Measurements from ENCODE around the gene CHRM2.

The CHRM2 gene

GRCh38 chr7:136894789-136895188, 26.3 kb downstream of the CHRM2 start:
- DNase-seq (ENCODE audit: low spot score): no peak

GRCh38 chr7:136897676-136898075, 29.2 kb downstream of the CHRM2 start:
- no peak for DNase-seq (ENCODE audit: low spot score)

GRCh38 chr7:136900005-136900404, 31.6 kb downstream of the CHRM2 start:
- DNase-seq (ENCODE audit: low spot score): no peak

- DNase-seq (ENCODE audit: low spot score): no peak
Measured at GRCh38 chr7:136910771-136911170, 42.3 kb downstream of the CHRM2 start.

- DNase-seq (ENCODE audit: low spot score): no peak
Measured at GRCh38 chr7:136911344-136911743, 42.9 kb downstream of the CHRM2 start.

GRCh38 chr7:136912339-136912738, 43.9 kb downstream of the CHRM2 start:
- no peak for DNase-seq (ENCODE audit: low spot score)

- no peak for DNase-seq (ENCODE audit: low spot score)
Measured at GRCh38 chr7:136914016-136914415, 45.6 kb downstream of the CHRM2 start.

GRCh38 chr7:136919820-136920219, 51.4 kb downstream of the CHRM2 start:
- no peak for DNase-seq (ENCODE audit: low spot score)

GRCh38 chr7:136923111-136923667, 54.7 kb downstream of the CHRM2 start:
- no peak for DNase-seq (ENCODE audit: low spot score)

GRCh38 chr7:136925044-136925443, 56.6 kb downstream of the CHRM2 start:
- no peak for DNase-seq (ENCODE audit: low spot score)

GRCh38 chr7:136925556-136925955, 57.1 kb downstream of the CHRM2 start:
- DNase-seq (ENCODE audit: low spot score): no peak

GRCh38 chr7:136931169-136931867, 62.9 kb downstream of the CHRM2 start:
- no peak for DNase-seq (ENCODE audit: low spot score)

GRCh38 chr7:136937436-136937835, 69.0 kb downstream of the CHRM2 start:
- no peak for DNase-seq (ENCODE audit: low spot score)

GRCh38 chr7:136938476-136938875, 70.0 kb downstream of the CHRM2 start:
- no peak for DNase-seq (ENCODE audit: low spot score)

- DNase-seq (ENCODE audit: low spot score): no peak
Measured at GRCh38 chr7:136940122-136940521, 71.7 kb downstream of the CHRM2 start.

- DNase-seq (ENCODE audit: low spot score): no peak
Measured at GRCh38 chr7:136940917-136941316, 72.5 kb downstream of the CHRM2 start.

- no peak for DNase-seq (ENCODE audit: low spot score)
Measured at GRCh38 chr7:136941816-136942215, 73.4 kb downstream of the CHRM2 start.

- no peak for DNase-seq (ENCODE audit: low spot score)
Measured at GRCh38 chr7:136942401-136942800, 73.9 kb downstream of the CHRM2 start.

GRCh38 chr7:136942994-136943393, 74.5 kb downstream of the CHRM2 start:
- no peak for DNase-seq (ENCODE audit: low spot score)

- no peak for DNase-seq (ENCODE audit: low spot score)
Measured at GRCh38 chr7:136947347-136947746, 78.9 kb downstream of the CHRM2 start.

GRCh38 chr7:136950331-136950730, 81.9 kb downstream of the CHRM2 start:
- no peak for DNase-seq (ENCODE audit: low spot score)

- no peak for DNase-seq (ENCODE audit: low spot score)
Measured at GRCh38 chr7:136953386-136953785, 84.9 kb downstream of the CHRM2 start.

- DNase-seq (ENCODE audit: low spot score): no peak
Measured at GRCh38 chr7:136956232-136956631, 87.8 kb downstream of the CHRM2 start.

GRCh38 chr7:136956671-136957070, 88.2 kb downstream of the CHRM2 start:
- DNase-seq (ENCODE audit: low spot score): no peak

Measured in CD4-positive, alpha-beta T cell treated with Interleukin-6 at 100 ng/mL for 8 hours (primary cell).